ENCODE measurements around the gene FAM177A1. TPM values are rescaled to one million over a fixed set of nuclear protein-coding genes. Genes with fewer than 3 reads are reported as not detected.

FAM177A1 gene
- polyA plus RNA-seq (76.1 and 124 TPM in 2 replicates), polyA minus RNA-seq (52.1 and 68.4 TPM in 2 replicates)

GRCh38 chr14:35046048-35046750 lies at the start of gene FAM177A1:
FAM177A1 (plus strand) TSS chr14:35046272; CDS start chr14:35046464, 192 bp downstream.
- TF ChIP-seq TAF1 (IDR thresholded peaks at IDR 0.05; ENCODE audit: low read depth) = peak; percentile 42
- TF ChIP-seq POLR2AphosphoS5 (IDR thresholded peaks at IDR 0.05) = peak; percentile 77
- TF ChIP-seq EZH2 (IDR thresholded peaks at IDR 0.05; ENCODE audit: borderline replicate concordance, insufficient read depth, low read length, poor library complexity, severe bottlenecking) = no peak
- TF ChIP-seq EP300 (conservative IDR thresholded peaks at IDR 0.05; ENCODE audit: poor library complexity, severe bottlenecking) = peak; percentile 46
- TF ChIP-seq SMC3 (conservative IDR thresholded peaks at IDR 0.05; ENCODE audit: poor library complexity) = no peak
- TF ChIP-seq CTCF (IDR thresholded peaks at IDR 0.05; ENCODE audit: poor library complexity, severe bottlenecking) = peak; percentile 42
- TF ChIP-seq RAD21 (conservative IDR thresholded peaks at IDR 0.05) = no peak
- peak; percentile 68 for TF ChIP-seq MXI1 (conservative IDR thresholded peaks at IDR 0.05; ENCODE audit: poor library complexity, severe bottlenecking)
- TF ChIP-seq REST (IDR thresholded peaks at IDR 0.05; ENCODE audit: borderline replicate concordance) = peak; percentile 15
- H3K79me2 ChIP-seq (replicated peaks; ENCODE audit: insufficient read depth, low read length) = peaks cover 5% of the 10 kb centered on the region
- peak within 1 kb of the TSS; percentile 96 for H3K4me3 ChIP-seq (ENCODE audit: low read length)
- H4K20me1 ChIP-seq (ENCODE audit: insufficient read depth) = no peaks in the 10 kb centered on the region
- no peaks in the 10 kb centered on the region for H3F3A ChIP-seq (ENCODE audit: insufficient read depth, low read length, poor library complexity, severe bottlenecking)
- no peaks in the 10 kb centered on the region for H3K36me3 ChIP-seq (ENCODE audit: insufficient read depth, low read length)
- peak within 1 kb of the TSS; percentile 80 for H3K27ac ChIP-seq (ENCODE audit: low read length)
- no peaks in the 10 kb centered on the region for H3K9me3 ChIP-seq (ENCODE audit: low read length)
- no peaks in the 10 kb centered on the region for H3K9me2 ChIP-seq (ENCODE audit: insufficient read depth, low read length)
- H3K9ac ChIP-seq (ENCODE audit: low read length) = peak within 1 kb of the TSS; percentile 87
- no peaks in the 10 kb centered on the region for H3K27me3 ChIP-seq (ENCODE audit: insufficient read depth, low read depth, low read length)
- H3K4me2 ChIP-seq (ENCODE audit: low read length) = peak within 1 kb of the TSS; percentile 46
- H2AFZ ChIP-seq (ENCODE audit: low read depth, low read length) = peak within 1 kb of the TSS; percentile 74

GRCh38 chr14:34997762-34998161 lies 48.3 kb upstream of the FAM177A1 start:
- TF ChIP-seq SMC3 (conservative IDR thresholded peaks at IDR 0.05; ENCODE audit: poor library complexity) = no peak
- no peak for TF ChIP-seq CTCF (IDR thresholded peaks at IDR 0.05; ENCODE audit: poor library complexity, severe bottlenecking)
- no peak for TF ChIP-seq POLR2AphosphoS5 (IDR thresholded peaks at IDR 0.05)
- TF ChIP-seq REST (IDR thresholded peaks at IDR 0.05; ENCODE audit: borderline replicate concordance) = no peak
- no peak for TF ChIP-seq RAD21 (conservative IDR thresholded peaks at IDR 0.05)
- no peak for TF ChIP-seq EP300 (conservative IDR thresholded peaks at IDR 0.05; ENCODE audit: poor library complexity, severe bottlenecking)
- Histone ChIP-seq H3K36me3 (ENCODE audit: insufficient read depth, low read length) (peaks cover 4% of the 10 kb centered on the region), H3K27me3 (ENCODE audit: insufficient read depth, low read depth, low read length) (no peaks in the 10 kb centered on the region), H3K27ac (ENCODE audit: low read length) (no peak overlapping the region), H3K4me3 (ENCODE audit: low read length) (no peak overlapping the region), H3K79me2 (replicated peaks; ENCODE audit: insufficient read depth, low read length) (no peaks in the 10 kb centered on the region), H3K9ac (ENCODE audit: low read length) (no peak overlapping the region), H3F3A (ENCODE audit: insufficient read depth, low read length, poor library complexity, severe bottlenecking) (no peaks in the 10 kb centered on the region), H3K4me2 (ENCODE audit: low read length) (no peak overlapping the region), H3K9me3 (ENCODE audit: low read length) (no peaks in the 10 kb centered on the region), H3K9me2 (ENCODE audit: insufficient read depth, low read length) (no peaks in the 10 kb centered on the region), H2AFZ (ENCODE audit: low read depth, low read length) (no peak overlapping the region), H4K20me1 (ENCODE audit: insufficient read depth) (no peaks in the 10 kb centered on the region)

All from neural cell (in vitro differentiated cells).